ENCODE data around the gene AP5S1.

GRCh38 chr20:3819411-3820047, 818 bp upstream of the AP5S1 start:
- TF ChIP-seq SMC3 (conservative IDR thresholded peaks at IDR 0.05; ENCODE audit: poor library complexity) = no peak
- no peak for TF ChIP-seq POLR2AphosphoS5 (IDR thresholded peaks at IDR 0.05)
- TF ChIP-seq EZH2 (IDR thresholded peaks at IDR 0.05; ENCODE audit: borderline replicate concordance, insufficient read depth, low read length, poor library complexity, severe bottlenecking) = no peak
